GM18858 (cell line): Measurements from ENCODE around the gene ANKH.
A peak's percentile ranks its signal among the peaks of the same experiment; 100 is the strongest.
"Not testable (repeated sequence)": the region's sequence is repeated elsewhere in the genome, so short reads cannot be mapped to it uniquely, and the experiment has no call there.

Experiments
- ATAC-seq: cut with Tn5 transposase; IDR thresholded peaks from one replicate; pipeline ENCODE4 v1.9.1; 2021; ENCODE audit not compliant: unreplicated experiment

Gene ANKH

DNA sequence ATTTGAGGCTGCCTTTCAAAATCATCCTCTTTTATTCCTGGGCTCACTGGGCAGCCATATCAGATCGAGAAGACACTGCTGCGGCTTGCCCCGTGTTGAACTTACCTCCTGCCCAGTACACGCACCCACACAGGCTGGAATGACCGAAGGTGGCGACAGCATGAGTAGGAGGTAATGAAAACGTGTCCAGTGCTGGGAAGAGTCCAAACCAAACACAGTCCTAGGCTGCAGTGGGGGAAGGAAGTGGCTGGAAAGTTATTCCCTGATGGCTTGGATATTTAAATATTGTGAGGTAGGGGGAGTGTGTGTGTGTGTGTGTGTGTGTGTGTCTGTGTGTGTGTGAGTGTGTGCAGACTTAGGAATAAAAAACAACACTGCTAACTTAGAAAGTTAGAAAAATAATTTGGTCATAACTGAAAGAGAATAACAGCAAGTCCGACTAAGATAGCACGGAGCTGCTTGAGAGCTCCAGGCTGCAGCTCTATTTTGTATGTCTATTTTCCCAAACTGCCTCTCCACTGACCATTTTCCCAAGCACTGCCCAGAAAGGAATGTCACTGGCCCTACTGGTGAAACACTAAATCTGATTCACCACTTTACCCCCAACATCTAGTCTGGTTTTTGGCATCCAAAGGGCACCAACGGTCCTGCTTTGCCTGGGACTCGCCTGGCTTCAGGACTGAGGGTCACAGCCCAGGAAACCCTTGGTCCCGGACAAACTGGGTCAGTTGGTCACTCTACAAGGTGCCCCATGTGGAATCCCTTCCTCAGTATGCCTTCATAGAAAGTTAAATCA lies 41.2 kb downstream of the ANKH start:
- ATAC-seq, result no peak

- ATAC-seq, result no peak
Measured at GRCh38 chr5:14829396-14829795, 42.2 kb downstream of the ANKH start.

GRCh38 chr5:14826714-14827113 lies 44.9 kb downstream of the ANKH start:
- ATAC-seq, result no peak

- ATAC-seq, result no peak
Measured at GRCh38 chr5:14825977-14826376, 45.6 kb downstream of the ANKH start.

DNA sequence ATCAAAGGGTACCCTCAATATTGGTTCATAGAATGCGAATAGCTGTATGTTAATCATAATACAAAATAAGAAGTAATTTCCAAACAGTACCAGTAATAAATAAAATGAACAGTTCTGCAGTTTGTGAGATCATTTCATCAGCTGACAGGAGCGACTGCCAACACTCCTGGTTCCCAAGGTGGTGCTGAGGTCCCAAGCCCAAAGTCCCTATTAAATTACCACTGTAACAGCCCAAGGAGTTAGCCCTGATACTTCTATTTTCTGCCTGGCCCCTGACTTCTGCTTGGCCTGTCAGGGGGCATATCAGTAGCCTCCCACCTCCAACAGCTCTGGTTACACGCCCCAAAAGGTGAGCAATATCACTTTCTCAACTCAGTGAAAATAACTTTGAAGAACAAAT lies 47.1 kb downstream of the ANKH start:
- ATAC-seq, result no peak

DNA sequence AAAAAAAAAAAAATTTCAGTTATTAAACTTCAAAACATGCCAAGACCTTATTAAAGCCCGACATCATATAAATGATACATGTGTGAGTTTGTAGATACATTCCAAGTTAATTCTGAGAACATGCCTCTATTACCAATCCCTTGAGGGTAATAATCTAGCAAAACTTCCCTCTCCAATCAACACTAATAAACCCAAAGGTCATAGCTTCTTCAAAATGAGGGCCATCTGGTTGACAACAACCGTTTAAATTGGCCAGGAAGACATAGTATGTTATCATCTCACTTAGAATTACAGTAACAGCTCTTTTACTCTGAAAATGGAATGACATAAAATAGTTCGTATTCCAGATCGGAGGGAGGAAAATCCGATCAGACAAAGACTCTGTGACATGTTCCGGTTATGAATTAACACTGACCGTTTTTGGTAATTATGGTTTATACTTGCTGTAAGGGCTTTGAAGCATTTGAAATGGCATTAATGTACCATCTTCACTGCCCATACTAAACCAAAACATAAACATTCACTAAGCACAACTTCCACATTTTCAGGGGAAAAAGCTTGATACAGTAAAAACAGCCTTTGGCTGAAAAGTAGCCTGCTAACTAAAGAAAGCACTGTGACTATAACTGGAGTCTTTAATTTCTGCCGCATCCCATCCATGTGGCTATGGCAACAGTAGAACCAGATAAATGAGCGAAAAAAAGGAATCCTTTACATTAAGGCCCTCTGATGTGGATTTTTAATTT lies 50.3 kb downstream of the ANKH start:
- no peak for ATAC-seq

DNA sequence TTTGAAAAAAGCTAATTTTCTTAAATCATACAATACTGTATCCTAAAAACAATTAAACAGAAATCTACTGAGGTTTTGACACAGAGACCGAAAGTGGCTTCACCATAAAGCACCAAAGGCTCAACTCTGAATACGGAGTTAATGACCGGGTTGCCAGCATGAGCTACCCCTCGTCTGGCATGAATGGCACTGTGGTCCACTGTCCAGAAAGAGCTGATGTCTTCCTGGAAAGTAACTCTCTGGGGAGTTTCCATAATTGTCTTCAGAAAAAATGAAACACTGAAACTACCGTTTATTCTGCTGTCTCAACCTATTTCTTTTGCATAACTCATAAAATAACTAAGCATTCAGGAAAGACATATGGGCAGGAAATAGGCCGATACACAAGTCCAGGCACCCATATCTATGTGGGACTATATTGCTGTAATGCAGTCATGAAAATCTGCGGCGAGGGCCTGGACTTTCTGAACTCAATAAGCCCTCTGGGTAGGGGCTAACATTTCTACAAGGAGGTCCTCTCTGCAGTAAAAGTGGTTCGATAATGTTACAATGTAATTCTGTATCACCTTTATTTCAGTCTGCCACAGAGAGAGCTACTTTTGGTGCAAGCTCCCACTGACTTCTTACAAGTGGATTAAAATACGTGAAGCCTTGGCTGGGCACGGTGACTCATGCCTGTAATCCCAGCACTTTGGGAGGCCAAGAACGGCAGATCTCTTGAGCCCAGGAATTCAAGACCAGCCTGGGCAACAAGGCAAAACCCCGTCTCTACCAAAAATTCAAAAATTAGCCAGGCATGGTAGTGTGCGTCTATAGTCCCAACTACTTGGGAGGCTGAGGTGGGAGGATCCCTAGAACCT lies 52.4 kb downstream of the ANKH start:
- ATAC-seq, result no peak

DNA sequence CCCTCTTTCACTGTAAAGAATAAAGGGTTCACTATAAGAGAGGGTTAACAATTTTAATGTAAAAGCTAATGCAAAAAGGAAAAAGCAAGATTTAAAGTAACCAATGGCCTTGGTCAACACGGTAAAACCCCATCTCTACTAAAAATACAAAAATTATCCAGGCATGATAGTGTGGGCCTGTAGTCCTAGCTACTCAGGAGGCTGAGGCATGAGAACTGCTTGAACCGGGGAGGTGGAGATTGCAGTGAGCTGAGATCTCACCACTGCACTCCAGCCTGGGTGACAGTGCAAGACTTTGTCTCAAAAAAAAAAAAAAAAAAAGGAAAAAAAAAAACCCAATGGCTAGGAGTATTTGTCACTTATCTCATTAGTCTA lies 53.8 kb downstream of the ANKH start:
- ATAC-seq, result not testable (repeated sequence)

DNA sequence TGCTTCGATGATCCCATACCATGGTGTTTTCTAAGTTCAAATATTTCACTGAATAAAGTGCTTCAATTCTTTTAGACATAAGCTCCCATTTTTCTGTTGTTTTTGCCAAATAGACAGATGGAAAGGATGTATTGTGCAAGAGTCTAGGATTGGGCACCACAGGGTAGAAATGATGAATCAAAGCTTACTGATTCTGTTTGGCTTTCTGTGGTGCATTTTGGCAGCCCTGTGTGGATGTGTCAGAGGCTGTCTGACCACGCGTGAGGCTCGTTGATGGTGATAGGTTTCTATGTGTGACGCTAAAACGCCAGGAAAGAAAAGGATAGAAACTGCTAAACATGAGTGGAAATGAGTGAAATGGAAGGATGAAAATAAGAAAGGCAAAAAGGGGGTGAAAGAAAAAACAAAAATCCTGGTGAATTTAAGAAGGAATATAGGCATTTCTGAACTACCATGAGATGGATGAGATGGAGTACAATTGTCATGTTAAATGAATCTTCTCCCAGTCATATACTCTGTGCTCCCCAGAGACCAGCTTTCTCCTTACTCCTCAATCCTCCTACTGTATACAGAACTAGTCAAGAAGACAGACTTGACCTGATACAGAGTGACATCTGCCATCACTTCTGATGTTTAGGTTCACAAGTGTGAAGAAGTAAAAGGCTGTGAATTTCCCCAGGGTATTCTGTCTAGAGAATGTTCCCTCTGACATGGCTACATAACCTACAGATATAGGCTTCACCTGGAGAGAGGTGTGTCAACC lies 54.4 kb downstream of the ANKH start:
- no peak for ATAC-seq

DNA sequence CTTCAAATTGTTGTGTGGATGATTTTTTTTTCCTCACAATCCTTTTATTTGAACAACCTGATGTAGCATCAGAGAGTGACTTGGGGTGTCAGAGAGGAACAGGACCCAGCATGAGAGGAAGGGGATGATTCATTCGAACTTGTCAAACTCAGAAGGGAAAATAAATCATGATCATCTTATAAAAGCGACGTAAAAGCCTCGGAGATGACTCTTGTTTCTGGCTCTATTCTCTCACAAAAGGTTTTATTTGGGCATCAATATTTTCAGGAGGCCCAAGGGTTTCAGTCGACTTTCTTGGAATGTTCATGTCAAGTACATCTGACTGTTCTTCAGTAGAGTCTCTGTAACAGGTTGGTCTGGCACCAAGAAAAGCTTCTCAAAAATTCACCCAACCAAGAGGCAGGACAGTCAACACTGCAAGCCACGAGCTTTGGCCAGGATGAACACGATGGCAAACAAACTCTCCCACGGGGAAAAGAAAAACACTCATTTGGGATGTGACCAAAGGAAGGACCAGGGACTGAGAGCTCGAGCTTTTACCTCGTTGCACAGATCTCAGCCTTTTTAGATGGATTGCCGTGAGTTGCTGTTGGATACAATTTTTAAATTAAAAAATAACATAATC lies 55.1 kb downstream of the ANKH start:
- no peak for ATAC-seq

- ATAC-seq, result no peak
Measured at GRCh38 chr5:14813747-14814146, 57.8 kb downstream of the ANKH start.

GRCh38 chr5:14812166-14812565 lies 59.4 kb downstream of the ANKH start:
- ATAC-seq, result no peak

DNA sequence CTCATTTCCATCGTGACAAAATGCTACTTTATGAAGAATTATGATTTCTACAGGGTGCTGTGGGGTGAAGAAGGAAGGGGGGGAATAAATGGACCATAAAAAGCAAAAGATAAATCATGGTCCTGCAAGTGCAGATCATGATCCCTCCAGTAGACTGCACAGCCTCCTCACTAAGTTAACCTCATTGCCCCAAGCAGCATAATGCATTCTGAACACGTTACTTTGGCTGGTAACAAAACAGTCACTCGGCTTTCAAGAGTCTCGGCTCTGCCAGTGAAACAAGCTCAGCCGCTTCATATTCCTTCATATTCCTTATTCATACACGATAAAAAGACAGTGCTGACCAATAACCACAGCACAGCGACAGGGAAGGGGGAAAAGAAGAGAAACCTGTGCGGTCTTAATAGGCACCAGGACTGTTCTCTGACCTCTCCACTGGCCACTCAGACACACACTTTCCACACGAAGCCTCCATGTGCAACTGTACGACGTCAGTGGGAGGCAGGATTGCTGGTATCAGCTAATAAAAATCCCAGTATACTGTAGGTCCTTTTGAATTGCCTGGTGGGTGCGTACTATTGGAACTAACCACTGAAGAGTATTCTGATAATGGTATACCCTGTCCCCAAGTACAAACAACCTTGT lies 60.5 kb downstream of the ANKH start:
- no peak for ATAC-seq

- ATAC-seq, result no peak
Measured at GRCh38 chr5:14810282-14810681, 61.3 kb downstream of the ANKH start.

DNA sequence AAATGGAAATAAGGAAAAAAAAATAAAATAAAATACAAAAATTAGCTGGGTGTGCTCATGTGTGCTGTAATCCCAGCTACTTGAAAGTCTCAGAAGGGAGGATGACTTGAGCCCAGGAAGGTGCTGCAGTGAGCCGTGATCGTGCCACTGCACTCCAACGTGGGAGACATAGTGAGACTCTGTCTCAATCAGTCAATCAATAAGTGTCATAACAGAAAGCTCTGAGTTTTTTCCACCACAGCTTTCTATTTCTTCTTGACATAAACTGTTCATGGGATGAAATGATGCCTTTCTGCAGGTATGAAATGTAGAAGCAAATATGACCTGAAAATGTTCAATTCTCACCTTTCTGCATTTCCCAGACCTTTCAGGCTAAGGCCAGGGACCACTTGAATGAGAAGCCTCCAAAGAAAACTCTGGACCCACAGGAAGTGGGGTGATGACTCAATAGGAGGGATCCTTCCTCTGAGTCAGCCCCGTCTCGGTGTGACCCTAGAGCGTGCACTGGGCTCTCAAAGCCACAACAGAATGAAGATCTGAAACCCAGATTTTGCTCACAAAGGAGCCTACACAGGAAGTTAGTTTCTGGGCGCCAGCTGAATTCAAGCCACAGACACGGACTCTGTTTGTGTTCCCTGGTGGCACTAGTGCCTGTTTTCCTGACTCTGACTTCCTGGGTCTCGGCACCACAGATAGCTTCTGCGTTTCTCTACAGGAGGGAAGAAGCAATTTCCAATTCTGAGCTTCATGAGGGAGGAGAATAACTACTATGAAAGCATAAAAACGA lies 62.0 kb downstream of the ANKH start:
- ATAC-seq, result peak; percentile 96

DNA sequence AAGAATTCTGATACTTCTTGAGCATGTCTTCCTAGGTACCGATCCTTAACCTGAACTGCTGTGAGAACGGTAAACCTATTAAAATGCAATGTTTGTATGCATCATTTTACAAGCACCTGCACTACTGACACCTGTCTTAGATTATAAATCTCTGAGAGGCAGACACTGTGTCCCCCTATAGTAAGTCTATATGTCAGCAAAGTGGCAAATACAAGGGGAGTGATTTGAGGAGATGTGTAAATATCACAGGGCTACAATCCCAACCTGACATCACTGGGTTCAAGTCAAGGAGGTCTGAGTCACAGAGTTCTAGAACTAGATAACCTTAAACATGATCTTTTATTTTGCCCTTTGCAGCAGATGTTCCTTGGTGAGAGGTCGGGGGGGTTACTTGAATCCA lies 64.1 kb downstream of the ANKH start:
- no peak for ATAC-seq

DNA sequence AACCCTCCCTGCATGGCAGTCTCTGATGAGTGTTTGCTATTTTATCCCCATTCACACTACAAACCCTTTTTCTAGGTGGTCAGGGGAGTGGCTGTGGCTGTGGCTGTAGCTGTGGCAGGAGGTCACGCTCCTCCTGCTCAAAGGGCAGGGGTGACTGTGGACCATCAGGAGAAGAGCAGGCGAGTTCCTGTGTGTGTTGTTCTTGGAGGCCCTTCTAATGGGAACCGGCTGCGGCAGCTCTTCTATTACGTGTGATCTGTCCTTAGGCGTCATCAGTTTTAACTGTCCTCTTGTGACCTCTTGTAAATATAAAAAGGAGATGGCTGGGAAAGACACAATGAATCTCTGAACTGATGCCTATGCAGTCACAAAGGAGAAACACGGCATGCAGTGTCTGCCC lies 65.1 kb downstream of the ANKH start:
- no peak for ATAC-seq

- ATAC-seq, result no peak
Measured at GRCh38 chr5:14802541-14802940, 69.0 kb downstream of the ANKH start.

GRCh38 chr5:14801792-14802191 lies 69.8 kb downstream of the ANKH start:
- no peak for ATAC-seq
